ENCODE measurements around the gene PCCB. TPM values are rescaled to one million over a fixed set of nuclear protein-coding genes. Genes with fewer than 3 reads are reported as not detected.

PCCB gene
- total and polyA plus RNA-seq, 2 of the 8 experiments (the other 6 are each of a cell fraction or from before 2014, with no cell fraction given): 56.7 to 84.4 TPM

DNA sequence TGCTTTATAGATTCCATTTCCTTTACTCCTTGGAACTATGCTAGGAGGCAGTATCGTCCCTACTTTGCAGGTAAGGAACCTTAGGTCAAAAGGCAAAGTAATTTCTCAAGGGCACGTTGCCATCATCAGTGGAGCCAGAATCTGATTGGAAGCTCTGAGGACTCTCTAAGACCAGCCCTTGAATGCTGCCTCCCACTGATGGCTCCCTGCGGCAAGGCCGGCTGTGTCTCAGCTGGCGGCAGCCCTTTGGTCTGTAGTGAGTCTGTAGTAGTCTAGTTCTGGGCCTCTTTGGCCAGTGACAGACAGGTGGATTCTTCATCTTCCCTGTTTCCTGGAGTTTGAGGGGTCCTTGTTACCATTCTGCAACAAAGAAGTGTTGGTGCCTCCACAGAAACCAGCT is 76.2 kb downstream of the PCCB start (continued):
- TF ChIP-seq, protein P1, sequence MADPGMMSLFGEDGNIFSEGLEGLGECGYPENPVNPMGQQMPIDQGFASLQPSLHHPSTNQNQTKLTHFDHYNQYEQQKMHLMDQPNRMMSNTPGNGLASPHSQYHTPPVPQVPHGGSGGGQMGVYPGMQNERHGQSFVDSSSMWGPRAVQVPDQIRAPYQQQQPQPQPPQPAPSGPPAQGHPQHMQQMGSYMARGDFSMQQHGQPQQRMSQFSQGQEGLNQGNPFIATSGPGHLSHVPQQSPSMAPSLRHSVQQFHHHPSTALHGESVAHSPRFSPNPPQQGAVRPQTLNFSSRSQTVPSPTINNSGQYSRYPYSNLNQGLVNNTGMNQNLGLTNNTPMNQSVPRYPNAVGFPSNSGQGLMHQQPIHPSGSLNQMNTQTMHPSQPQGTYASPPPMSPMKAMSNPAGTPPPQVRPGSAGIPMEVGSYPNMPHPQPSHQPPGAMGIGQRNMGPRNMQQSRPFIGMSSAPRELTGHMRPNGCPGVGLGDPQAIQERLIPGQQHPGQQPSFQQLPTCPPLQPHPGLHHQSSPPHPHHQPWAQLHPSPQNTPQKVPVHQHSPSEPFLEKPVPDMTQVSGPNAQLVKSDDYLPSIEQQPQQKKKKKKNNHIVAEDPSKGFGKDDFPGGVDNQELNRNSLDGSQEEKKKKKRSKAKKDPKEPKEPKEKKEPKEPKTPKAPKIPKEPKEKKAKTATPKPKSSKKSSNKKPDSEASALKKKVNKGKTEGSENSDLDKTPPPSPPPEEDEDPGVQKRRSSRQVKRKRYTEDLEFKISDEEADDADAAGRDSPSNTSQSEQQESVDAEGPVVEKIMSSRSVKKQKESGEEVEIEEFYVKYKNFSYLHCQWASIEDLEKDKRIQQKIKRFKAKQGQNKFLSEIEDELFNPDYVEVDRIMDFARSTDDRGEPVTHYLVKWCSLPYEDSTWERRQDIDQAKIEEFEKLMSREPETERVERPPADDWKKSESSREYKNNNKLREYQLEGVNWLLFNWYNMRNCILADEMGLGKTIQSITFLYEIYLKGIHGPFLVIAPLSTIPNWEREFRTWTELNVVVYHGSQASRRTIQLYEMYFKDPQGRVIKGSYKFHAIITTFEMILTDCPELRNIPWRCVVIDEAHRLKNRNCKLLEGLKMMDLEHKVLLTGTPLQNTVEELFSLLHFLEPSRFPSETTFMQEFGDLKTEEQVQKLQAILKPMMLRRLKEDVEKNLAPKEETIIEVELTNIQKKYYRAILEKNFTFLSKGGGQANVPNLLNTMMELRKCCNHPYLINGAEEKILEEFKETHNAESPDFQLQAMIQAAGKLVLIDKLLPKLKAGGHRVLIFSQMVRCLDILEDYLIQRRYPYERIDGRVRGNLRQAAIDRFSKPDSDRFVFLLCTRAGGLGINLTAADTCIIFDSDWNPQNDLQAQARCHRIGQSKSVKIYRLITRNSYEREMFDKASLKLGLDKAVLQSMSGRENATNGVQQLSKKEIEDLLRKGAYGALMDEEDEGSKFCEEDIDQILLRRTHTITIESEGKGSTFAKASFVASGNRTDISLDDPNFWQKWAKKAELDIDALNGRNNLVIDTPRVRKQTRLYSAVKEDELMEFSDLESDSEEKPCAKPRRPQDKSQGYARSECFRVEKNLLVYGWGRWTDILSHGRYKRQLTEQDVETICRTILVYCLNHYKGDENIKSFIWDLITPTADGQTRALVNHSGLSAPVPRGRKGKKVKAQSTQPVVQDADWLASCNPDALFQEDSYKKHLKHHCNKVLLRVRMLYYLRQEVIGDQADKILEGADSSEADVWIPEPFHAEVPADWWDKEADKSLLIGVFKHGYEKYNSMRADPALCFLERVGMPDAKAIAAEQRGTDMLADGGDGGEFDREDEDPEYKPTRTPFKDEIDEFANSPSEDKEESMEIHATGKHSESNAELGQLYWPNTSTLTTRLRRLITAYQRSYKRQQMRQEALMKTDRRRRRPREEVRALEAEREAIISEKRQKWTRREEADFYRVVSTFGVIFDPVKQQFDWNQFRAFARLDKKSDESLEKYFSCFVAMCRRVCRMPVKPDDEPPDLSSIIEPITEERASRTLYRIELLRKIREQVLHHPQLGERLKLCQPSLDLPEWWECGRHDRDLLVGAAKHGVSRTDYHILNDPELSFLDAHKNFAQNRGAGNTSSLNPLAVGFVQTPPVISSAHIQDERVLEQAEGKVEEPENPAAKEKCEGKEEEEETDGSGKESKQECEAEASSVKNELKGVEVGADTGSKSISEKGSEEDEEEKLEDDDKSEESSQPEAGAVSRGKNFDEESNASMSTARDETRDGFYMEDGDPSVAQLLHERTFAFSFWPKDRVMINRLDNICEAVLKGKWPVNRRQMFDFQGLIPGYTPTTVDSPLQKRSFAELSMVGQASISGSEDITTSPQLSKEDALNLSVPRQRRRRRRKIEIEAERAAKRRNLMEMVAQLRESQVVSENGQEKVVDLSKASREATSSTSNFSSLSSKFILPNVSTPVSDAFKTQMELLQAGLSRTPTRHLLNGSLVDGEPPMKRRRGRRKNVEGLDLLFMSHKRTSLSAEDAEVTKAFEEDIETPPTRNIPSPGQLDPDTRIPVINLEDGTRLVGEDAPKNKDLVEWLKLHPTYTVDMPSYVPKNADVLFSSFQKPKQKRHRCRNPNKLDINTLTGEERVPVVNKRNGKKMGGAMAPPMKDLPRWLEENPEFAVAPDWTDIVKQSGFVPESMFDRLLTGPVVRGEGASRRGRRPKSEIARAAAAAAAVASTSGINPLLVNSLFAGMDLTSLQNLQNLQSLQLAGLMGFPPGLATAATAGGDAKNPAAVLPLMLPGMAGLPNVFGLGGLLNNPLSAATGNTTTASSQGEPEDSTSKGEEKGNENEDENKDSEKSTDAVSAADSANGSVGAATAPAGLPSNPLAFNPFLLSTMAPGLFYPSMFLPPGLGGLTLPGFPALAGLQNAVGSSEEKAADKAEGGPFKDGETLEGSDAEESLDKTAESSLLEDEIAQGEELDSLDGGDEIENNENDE (IDR thresholded peaks at IDR 0.05; ENCODE audit: insufficient replicate concordance, low read length): no peak
- TF ChIP-seq KDM4A (IDR thresholded peaks at IDR 0.05; ENCODE audit: low read depth, low read length, severe bottlenecking) (no peak), SIRT6 (IDR thresholded peaks at IDR 0.05; ENCODE audit: low read length) (no peak), EP300 (IDR thresholded peaks at IDR 0.05; ENCODE audit: borderline replicate concordance in 1 of 2, low read depth in 2 of 2, low read length in 2 of 2) (no peak), NRF1 (IDR thresholded peaks at IDR 0.05; ENCODE audit: low read depth, low read length) (no peak), CTBP2 (IDR thresholded peaks at IDR 0.05; ENCODE audit: borderline replicate concordance, insufficient read depth, insufficient read length, low read length) (no peak), KDM1A (IDR thresholded peaks at IDR 0.05; ENCODE audit: borderline replicate concordance, low read length) (no peak), RXRA (IDR thresholded peaks at IDR 0.05; ENCODE audit: insufficient read depth, low read depth, low read length) (no peak), JUND (IDR thresholded peaks at IDR 0.05; ENCODE audit: low read length) (no peak), GABPA (IDR thresholded peaks at IDR 0.05; ENCODE audit: borderline replicate concordance, insufficient read depth, low read length) (no peak), POLR2A (IDR thresholded peaks at IDR 0.05; ENCODE audit: control extremely low read depth in 1 of 2, low read depth in 2 of 2, low read length in 2 of 2) (no peak), EGR1 (IDR thresholded peaks at IDR 0.05; ENCODE audit: borderline replicate concordance, low read depth, low read length) (no peak)
